GM21825 (cell line): ENCODE data around the gene ADCYAP1.

Experiments
- ATAC-seq: cut with Tn5 transposase; IDR thresholded peaks from one replicate; pipeline ENCODE4 v1.9.1; 2021; ENCODE audit warnings: mild to moderate bottlenecking, moderate library complexity; ENCODE audit not compliant: unreplicated experiment

Gene ADCYAP1

GRCh38 chr18:959854-960253 lies 55.2 kb downstream of the ADCYAP1 start:
- ATAC-seq = no peak
